Stimulated activated CD8-positive, alpha-beta memory T cell treated with anti-CD3 and anti-CD28 coated beads, Interleukin-4, amount 100 ng/mL, for 24 hours (primary cell): ENCODE measurements around the gene RAD9A.

Experiments
- DNase-seq: peaks from one replicate; pipeline ENCODE4 v3.0.0-alpha.2; 2020; ENCODE audit warnings: low read depth

The RAD9A gene

DNA sequence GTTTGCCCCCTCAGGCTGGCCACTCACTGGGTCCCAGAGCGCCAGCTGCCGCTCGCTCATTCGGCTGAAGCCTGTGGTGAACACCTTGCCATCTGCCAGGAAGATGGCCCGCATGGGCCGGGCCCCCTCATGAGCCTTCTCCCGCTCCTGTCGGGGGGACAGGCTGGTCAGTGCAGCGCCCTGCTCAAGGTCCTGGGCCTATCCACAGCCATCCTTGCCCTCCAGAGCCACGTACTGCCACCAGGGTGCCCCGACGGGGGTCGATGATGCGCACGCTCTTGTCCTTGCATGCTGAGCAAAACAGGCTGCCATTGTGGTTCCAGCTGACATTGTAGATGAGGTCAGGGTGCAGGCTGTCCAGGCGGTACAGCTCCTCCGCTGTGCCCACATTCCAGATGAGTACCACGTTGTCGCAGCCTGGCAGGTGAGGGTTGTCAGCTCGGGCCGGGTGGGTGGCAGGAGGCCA, 49.3 kb downstream of the RAD9A start:
- no peak for DNase-seq

- no peak for DNase-seq
These were observed 50.1 kb downstream of the RAD9A start for GRCh38 chr11:67441731-67442351.

DNA sequence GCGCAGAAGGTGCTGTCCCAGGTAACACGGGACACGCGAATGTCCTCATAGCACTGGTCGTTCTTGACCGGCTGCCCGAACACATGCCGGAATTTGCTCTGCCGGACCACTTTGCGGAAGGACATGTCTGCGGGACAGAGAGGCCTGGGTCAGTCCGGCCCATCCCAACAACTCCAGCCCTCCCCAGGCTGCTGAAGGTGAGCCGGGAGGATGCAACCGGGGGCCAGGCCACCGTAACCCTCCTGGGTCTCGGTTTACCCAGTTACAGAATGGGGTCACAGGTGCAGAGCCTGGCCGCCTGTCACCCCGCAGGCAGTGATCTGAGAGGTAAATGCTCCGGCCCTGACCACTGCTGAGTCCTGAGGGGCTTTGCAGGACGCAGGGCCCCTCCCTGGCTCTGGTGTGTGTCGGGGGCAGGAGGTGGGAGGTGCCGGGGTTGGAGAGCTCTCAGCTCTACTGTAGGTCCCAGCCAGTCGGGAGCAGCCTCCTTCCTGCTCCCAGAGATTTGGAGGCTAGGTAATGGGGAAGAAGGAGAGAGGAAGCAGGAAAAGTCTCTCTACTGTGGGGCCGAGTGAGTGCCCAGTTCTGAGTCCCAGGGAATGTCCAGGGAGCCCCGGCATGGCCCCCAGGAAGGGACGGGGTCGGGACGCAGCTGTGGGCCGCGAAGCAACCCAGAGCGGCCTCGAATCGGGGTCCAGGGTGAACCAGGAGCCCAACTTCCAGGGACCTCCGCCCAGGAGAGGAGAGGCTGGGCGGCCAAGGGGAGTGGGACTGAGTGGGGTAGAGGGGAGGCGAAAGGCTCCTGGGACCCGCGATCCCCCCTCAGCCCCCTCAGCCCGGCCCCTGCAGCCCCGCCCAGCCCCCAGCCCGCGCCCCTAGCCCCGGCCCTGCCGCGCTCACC, 51.0 kb downstream of the RAD9A start:
- no peak for DNase-seq

GRCh38 chr11:67445515-67445914, 53.7 kb downstream of the RAD9A start:
- no peak for DNase-seq
